GM18520 (cell line): ENCODE measurements around the gene DCTPP1.

Experiments
- ATAC-seq: cut with Tn5 transposase; IDR thresholded peaks from one replicate; pipeline ENCODE4 v1.9.1; 2021; ENCODE audit not compliant: unreplicated experiment

DCTPP1 gene

GRCh38 chr16:30382111-30382881 lies 47.5 kb downstream of the DCTPP1 start, which contains the start of gene SEPTIN1:
Gene SEPTIN1 (minus strand): TSS chr16:30382561. CDS start chr16:30382542, 19 bp downstream.
- ATAC-seq: no peak

GRCh38 chr16:30381291-30382041 lies 48.4 kb downstream of the DCTPP1 start:
- ATAC-seq: no peak

- no peak for ATAC-seq
These were observed 49.0 kb downstream of the DCTPP1 start for GRCh38 chr16:30380803-30381208.

GRCh38 chr16:30380072-30380802 lies 49.6 kb downstream of the DCTPP1 start:
- ATAC-seq: no peak

GRCh38 chr16:30379158-30379783 lies 50.6 kb downstream of the DCTPP1 start:
- ATAC-seq: no peak

GRCh38 chr16:30378236-30379157 lies 51.3 kb downstream of the DCTPP1 start:
- ATAC-seq: peak; percentile 83

GRCh38 chr16:30377812-30378235 lies 52.0 kb downstream of the DCTPP1 start:
- ATAC-seq: peak; percentile 4

GRCh38 chr16:30377050-30377811 lies 52.6 kb downstream of the DCTPP1 start:
- ATAC-seq: no peak

GRCh38 chr16:30376461-30376902 lies 53.3 kb downstream of the DCTPP1 start:
- no peak for ATAC-seq

GRCh38 chr16:30375864-30376263 lies 54.0 kb downstream of the DCTPP1 start:
- no peak for ATAC-seq

- ATAC-seq: no peak
These were observed 55.3 kb downstream of the DCTPP1 start, which contains the start of gene MYL11 for GRCh38 chr16:30374538-30374937. Gene MYL11 (plus strand): TSS chr16:30374802. CDS start chr16:30374858, 56 bp downstream.
